HFF-Myc (cell line): ENCODE results near the gene CYP2W1.

ENCODE experiments used
- DNase-seq: peaks from one replicate; pipeline ENCODE4 v3.0.0-alpha.2; 2011; ENCODE audit warnings: low read depth; ENCODE audit errors: extremely low read depth
- H3K4me3 ChIP-seq: replicated peaks from 2 replicates; pipeline ENCODE4 v1.5.1; 2011; ENCODE audit warnings: low read depth, mild to moderate bottlenecking, control low read depth, low read length
- CTCF ChIP-seq: IDR thresholded peaks from 2 replicates; pipeline ENCODE4 v1.5.1; 2012; ENCODE audit warnings: mild to moderate bottlenecking, low read depth, low read length, control low read depth; ENCODE audit errors: missing control alignments

The CYP2W1 gene

GRCh38 chr7:990352-990932, 7.5 kb downstream of the CYP2W1 start:
- no peak for DNase-seq
- TF ChIP-seq CTCF = no peak
- H3K4me3 ChIP-seq = no peak overlapping the region

GRCh38 chr7:990933-991728, 8.2 kb downstream of the CYP2W1 start:
- TF ChIP-seq CTCF = no peak
- no peak overlapping the region for H3K4me3 ChIP-seq
- DNase-seq = no peak

- H3K4me3 ChIP-seq = no peak overlapping the region
- no peak for DNase-seq
- TF ChIP-seq CTCF = no peak
Measured at GRCh38 chr7:991729-992656, 9.0 kb downstream of the CYP2W1 start.

- peak; percentile 74 for DNase-seq
- H3K4me3 ChIP-seq = no peak overlapping the region
- peak; percentile 99 for TF ChIP-seq CTCF
Measured at GRCh38 chr7:992709-993607, 10.0 kb downstream of the CYP2W1 start.

GRCh38 chr7:994592-995308, 11.8 kb downstream of the CYP2W1 start:
- no peak for DNase-seq
- no peak overlapping the region for H3K4me3 ChIP-seq
- TF ChIP-seq CTCF = no peak
